CD14-positive monocyte (primary cell): Measurements from ENCODE around the gene SLC10A4. TPM values are rescaled to one million over a fixed set of nuclear protein-coding genes. Genes with fewer than 3 reads are reported as not detected.

Source experiments
- DNase-seq, 3 donors: peaks; one replicate each; pipeline ENCODE4 v3.0.0-alpha.2; 2011 to 2022
- H2AFZ ChIP-seq: 2 replicates; pipeline ENCODE4 v1.6.0; 2012; ENCODE audit warnings: mild to moderate bottlenecking, low read depth, low read length, inconsistent platforms; ENCODE audit not compliant: insufficient read depth, poor library complexity, severe bottlenecking
- H3K27ac ChIP-seq, 2 donors: 1 replicate in 1 of 2; 2 replicates in 1 of 2; pipeline ENCODE4 v1.5.1; 2012 to 2013; ENCODE audit warnings: low read length in 2 of 2, control low read depth in 1 of 2, inconsistent platforms in 1 of 2, low read depth in 1 of 2, mild to moderate bottlenecking in 1 of 2
- H3K27me3 ChIP-seq, 2 donors: one replicate each; pipeline versions ENCODE4 v1.6.0 to v1.6.1; 2011 to 2013; ENCODE audit warnings: low read length in 2 of 2; ENCODE audit not compliant: control insufficient read depth in 2 of 2, insufficient read depth in 2 of 2
- H3K36me3 ChIP-seq, 2 donors: replicated peaks in 1 of 2; 1 replicate in 1 of 2; 2 replicates in 1 of 2; pipeline versions ENCODE4 v1.5.1 to v1.6.1; 2012 to 2013; ENCODE audit warnings: low read length in 2 of 2, control low read depth in 1 of 2, inconsistent platforms in 1 of 2, mild to moderate bottlenecking in 1 of 2; ENCODE audit not compliant: insufficient read depth in 2 of 2, control insufficient read depth in 1 of 2
- H3K4me1 ChIP-seq, 2 donors: 1 replicate in 1 of 2; 2 replicates in 1 of 2; pipeline versions ENCODE4 v1.5.1 to v1.6.1; 2012 to 2013; ENCODE audit warnings: low read length in 2 of 2, control low read depth in 1 of 2, inconsistent platforms in 1 of 2, mild to moderate bottlenecking in 1 of 2, moderate library complexity in 1 of 2; ENCODE audit not compliant: insufficient read depth in 2 of 2, control insufficient read depth in 1 of 2
- H3K4me2 ChIP-seq: replicated peaks from 2 replicates; pipeline ENCODE3; 2012; ENCODE audit warnings: low read length, moderate library complexity, mild to moderate bottlenecking; ENCODE audit not compliant: poor library complexity, severe bottlenecking; ENCODE audit errors: extremely low read depth
- H3K4me3 ChIP-seq, 3 experiments: fragments of 200-600 bp in 1 of 3; sonication (generic) in 1 of 3; replicated peaks in 1 of 3; 1 replicate in 2 of 3; 2 replicates in 1 of 3; pipeline ENCODE4 v1.5.1; 2011 to 2013; ENCODE audit warnings: low read length in 3 of 3, mild to moderate bottlenecking in 3 of 3, control low read depth in 2 of 3, low read depth in 2 of 3, inconsistent platforms in 1 of 3, moderate library complexity in 1 of 3
- H3K79me2 ChIP-seq: 2 replicates; pipeline ENCODE4 v1.6.0; 2012; ENCODE audit warnings: mild to moderate bottlenecking, control low read depth, inconsistent platforms, low read length, moderate library complexity; ENCODE audit not compliant: insufficient read depth
- H3K9ac ChIP-seq: 2 replicates; pipeline ENCODE4 v1.6.0; 2017; ENCODE audit warnings: low read length, mild to moderate bottlenecking; ENCODE audit not compliant: insufficient read depth, poor library complexity, severe bottlenecking
- H3K9me3 ChIP-seq, 2 donors: replicated peaks in 1 of 2; 1 replicate in 1 of 2; 2 replicates in 1 of 2; pipeline versions ENCODE4 v1.5.1 to v1.6.1; 2012 to 2013; ENCODE audit warnings: low read length in 2 of 2, control low read depth in 1 of 2; ENCODE audit not compliant: control insufficient read depth in 1 of 2, insufficient read depth in 1 of 2
- H4K20me1 ChIP-seq: 2 replicates; pipeline ENCODE4 v1.6.0; 2012; ENCODE audit warnings: mild to moderate bottlenecking, low read length, control low read depth, moderate library complexity; ENCODE audit not compliant: insufficient read depth
- H3K27ac Mint-ChIP-seq, 7 donors: one replicate each; pipeline ENCODE4 v1.8.0; 2020; ENCODE audit warnings: mild to moderate bottlenecking in 7 of 7, mixed read lengths in 7 of 7, moderate library complexity in 6 of 7, inconsistent platforms in 2 of 7
- H3K27me3 Mint-ChIP-seq, 3 donors: one replicate each; pipeline ENCODE4 v1.8.0; 2021 to 2022; ENCODE audit warnings: low read depth in 3 of 3, mild to moderate bottlenecking in 3 of 3, mixed read lengths in 3 of 3, moderate library complexity in 3 of 3, inconsistent platforms in 1 of 3
- H3K36me3 Mint-ChIP-seq, 2 donors: one replicate each; pipeline ENCODE4 v1.8.0; 2020; ENCODE audit warnings: mixed read lengths in 2 of 2, inconsistent platforms in 1 of 2, mild to moderate bottlenecking in 1 of 2
- H3K4me1 Mint-ChIP-seq: one replicate; pipeline ENCODE4 v1.8.0; 2020; ENCODE audit warnings: mild to moderate bottlenecking, mixed read lengths
- H3K4me3 Mint-ChIP-seq, 2 donors: one replicate each; pipeline ENCODE4 v1.8.0; 2020; ENCODE audit warnings: mild to moderate bottlenecking in 2 of 2, mixed read lengths in 2 of 2, moderate library complexity in 1 of 2
- H3K9me3 Mint-ChIP-seq, 7 donors: one replicate each; pipeline ENCODE4 v1.8.0; 2020 to 2022; ENCODE audit warnings: mixed read lengths in 7 of 7, mild to moderate bottlenecking in 6 of 7, moderate library complexity in 6 of 7, inconsistent platforms in 2 of 7
- WGBS: methylation state at CpG from one replicate; pipeline ENCODE4 v1.1.5; 2013; ENCODE audit warnings: missing lambda C conversion rate; ENCODE audit not compliant: insufficient coverage; 5-methylcytosine and 5-hydroxymethylcytosine counted together
- intact Hi-C, 2 donors: fragments of 100-400 bp; cut with micrococcal nuclease; formaldehyde crosslinking; loops; one replicate each; pipeline versions ENCODE4 v1.15.0 to v1.15.1; 2023
- polyA plus RNA-seq, 3 donors: library from polyadenylated mRNA; depleted of rRNA in 1 of 3; unstranded in 2 of 3; stranded (reverse) in 1 of 3; fragments of 300-500 nt in 2 of 3; fragments of >200 nt in 1 of 3; fragmentation: Illumina TruSeq in 2 of 3; gene quantifications; 1 replicate in 2 of 3; 2 replicates in 1 of 3; pipeline ENCODE4 v1.2.3, GENCODE V29; 2012 to 2021
- TF ChIP-seq, protein P1 (sequence below): fragments of 200-600 bp; IDR thresholded peaks from one replicate; pipeline ENCODE4 v1.8.0; 2022; ENCODE audit warnings: antibody characterized with exemption, mild to moderate bottlenecking

SLC10A4 gene
- polyA plus RNA-seq, 3 donors = not detected

GRCh38 chr4:48462363-48462762 is 20.8 kb upstream of the SLC10A4 start:
- TF ChIP-seq, protein P1, sequence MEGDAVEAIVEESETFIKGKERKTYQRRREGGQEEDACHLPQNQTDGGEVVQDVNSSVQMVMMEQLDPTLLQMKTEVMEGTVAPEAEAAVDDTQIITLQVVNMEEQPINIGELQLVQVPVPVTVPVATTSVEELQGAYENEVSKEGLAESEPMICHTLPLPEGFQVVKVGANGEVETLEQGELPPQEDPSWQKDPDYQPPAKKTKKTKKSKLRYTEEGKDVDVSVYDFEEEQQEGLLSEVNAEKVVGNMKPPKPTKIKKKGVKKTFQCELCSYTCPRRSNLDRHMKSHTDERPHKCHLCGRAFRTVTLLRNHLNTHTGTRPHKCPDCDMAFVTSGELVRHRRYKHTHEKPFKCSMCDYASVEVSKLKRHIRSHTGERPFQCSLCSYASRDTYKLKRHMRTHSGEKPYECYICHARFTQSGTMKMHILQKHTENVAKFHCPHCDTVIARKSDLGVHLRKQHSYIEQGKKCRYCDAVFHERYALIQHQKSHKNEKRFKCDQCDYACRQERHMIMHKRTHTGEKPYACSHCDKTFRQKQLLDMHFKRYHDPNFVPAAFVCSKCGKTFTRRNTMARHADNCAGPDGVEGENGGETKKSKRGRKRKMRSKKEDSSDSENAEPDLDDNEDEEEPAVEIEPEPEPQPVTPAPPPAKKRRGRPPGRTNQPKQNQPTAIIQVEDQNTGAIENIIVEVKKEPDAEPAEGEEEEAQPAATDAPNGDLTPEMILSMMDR = no peak
- WGBS = no CpG with 5 or more reads among the region's 5 CpGs
- no peak overlapping the region for H3K27ac Mint-ChIP-seq

DNA sequence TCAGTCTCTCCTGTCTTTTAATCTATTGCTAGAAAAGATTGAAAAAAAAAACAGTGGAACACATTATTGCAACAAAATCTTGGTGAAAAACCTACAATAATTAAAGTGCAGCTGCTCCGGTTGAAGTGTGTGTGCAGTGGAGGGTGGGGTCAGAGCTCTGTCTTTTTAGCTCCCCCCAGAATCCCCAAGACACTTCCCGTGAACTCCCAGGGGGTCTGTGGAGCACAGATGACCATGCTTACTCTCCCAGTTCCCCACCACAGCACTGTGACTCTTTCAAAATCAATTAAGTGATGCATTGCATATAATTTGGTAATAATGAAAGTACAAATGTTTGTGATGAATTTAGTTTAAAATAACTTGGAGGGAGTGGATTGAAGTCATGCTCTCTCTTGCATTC is 15.7 kb upstream of the SLC10A4 start:
- no peak for DNase-seq

More at GRCh38 chr4:48462363-48462762, 20.8 kb upstream of the SLC10A4 start:
- Mint-ChIP-seq H3K4me1 (no peaks in the 10 kb centered on the region), H3K36me3 (no peaks in the 10 kb centered on the region), H3K27me3 (peaks cover under 1 to 3% (median 1%) of the 10 kb centered on the region in 3 donors), H3K9me3 (peaks cover 0 to 8% (median 3%) of the 10 kb centered on the region in 7 donors), H3K4me3 (no peak overlapping the region)
- Histone ChIP-seq H3K9ac (no peak overlapping the region), H3K36me3 (no peaks in the 10 kb centered on the region), H3K9me3 (no peaks in the 10 kb centered on the region), H3K27ac (no peak overlapping the region), H2AFZ (no peak overlapping the region), H3K4me1 (no peaks in the 10 kb centered on the region), H3K4me3 (no peak overlapping the region), H3K27me3 (no peaks in the 10 kb centered on the region), H4K20me1 (no peaks in the 10 kb centered on the region), H3K79me2 (no peaks in the 10 kb centered on the region), H3K4me2 (no peak overlapping the region)
- no peak for DNase-seq
- intact Hi-C loops = no loop called here

More for the DNA sequence above, 15.7 kb upstream of the SLC10A4 start:
- H3K4me3 ChIP-seq = no peak overlapping the region
- Mint-ChIP-seq H3K36me3 (no peaks in the 10 kb centered on the region), H3K4me3 (no peak overlapping the region), H3K9me3 (peaks cover 0 to 4% (median 1%) of the 10 kb centered on the region in 7 donors), H3K27ac (no peak overlapping the region), H3K4me1 (no peaks in the 10 kb centered on the region), H3K27me3 (peaks cover 3 to 6% (median 5%) of the 10 kb centered on the region in 3 donors)
- no peaks in the 10 kb centered on the region for H3K36me3 ChIP-seq
- H3K9me3 ChIP-seq = no peaks in the 10 kb centered on the region
- no peaks in the 10 kb centered on the region for H4K20me1 ChIP-seq
- H3K9ac ChIP-seq = no peak overlapping the region
- no peak overlapping the region for H3K4me2 ChIP-seq
- H3K4me1 ChIP-seq = no peaks in the 10 kb centered on the region
- intact Hi-C loops = no loop called here
- TF ChIP-seq, protein P1 = no peak
- H3K27me3 ChIP-seq = no peaks in the 10 kb centered on the region
- no peaks in the 10 kb centered on the region for H3K79me2 ChIP-seq
- no CpG with 5 or more reads among the region's 2 CpGs for WGBS
- H2AFZ ChIP-seq = no peak overlapping the region
- no peak overlapping the region for H3K27ac ChIP-seq
